ENCODE measurements around the gene KLF2.

KLF2 gene

GRCh38 chr19:16308081-16308480 lies 16.5 kb upstream of the KLF2 start:
- DNase-seq (ENCODE audit: low spot score), result no peak

- DNase-seq (ENCODE audit: low spot score), result no peak
Observed at GRCh38 chr19:16309643-16310042, 15.0 kb upstream of the KLF2 start.

GRCh38 chr19:16315825-16316505 lies 8.7 kb upstream of the KLF2 start:
- DNase-seq (ENCODE audit: low spot score), result no peak

GRCh38 chr19:16316506-16316882 lies 8.1 kb upstream of the KLF2 start:
- DNase-seq (ENCODE audit: low spot score), result no peak

GRCh38 chr19:16319481-16319880 lies 5.1 kb upstream of the KLF2 start:
- no peak for DNase-seq (ENCODE audit: low spot score)

- no peak for DNase-seq (ENCODE audit: low spot score)
Observed at GRCh38 chr19:16320987-16321386, 3.6 kb upstream of the KLF2 start.

GRCh38 chr19:16325161-16325527 lies 518 bp downstream of the KLF2 start:
- no peak for DNase-seq (ENCODE audit: low spot score)

GRCh38 chr19:16325641-16326400 lies 1.2 kb downstream of the KLF2 start:
- DNase-seq (ENCODE audit: low spot score), result no peak

GRCh38 chr19:16326401-16327168 lies 2.0 kb downstream of the KLF2 start:
- DNase-seq (ENCODE audit: low spot score), result no peak

- DNase-seq (ENCODE audit: low spot score), result no peak
Observed at GRCh38 chr19:16327169-16327475, 2.5 kb downstream of the KLF2 start.

- DNase-seq (ENCODE audit: low spot score), result no peak
Observed at GRCh38 chr19:16327501-16327900, 2.9 kb downstream of the KLF2 start.

GRCh38 chr19:16327911-16328823 lies 3.5 kb downstream of the KLF2 start:
- no peak for DNase-seq (ENCODE audit: low spot score)

- DNase-seq (ENCODE audit: low spot score), result no peak
Observed at GRCh38 chr19:16328824-16329482, 4.3 kb downstream of the KLF2 start.

GRCh38 chr19:16330368-16330801 lies 5.8 kb downstream of the KLF2 start:
- DNase-seq (ENCODE audit: low spot score), result peak; percentile 40

- DNase-seq (ENCODE audit: low spot score), result no peak
Observed at GRCh38 chr19:16330806-16331690, 6.4 kb downstream of the KLF2 start.

GRCh38 chr19:16333001-16333586 lies 8.5 kb downstream of the KLF2 start:
- DNase-seq (ENCODE audit: low spot score), result no peak

GRCh38 chr19:16334411-16334810 lies 9.8 kb downstream of the KLF2 start:
- no peak for DNase-seq (ENCODE audit: low spot score)

GRCh38 chr19:16335226-16335625 lies 10.6 kb downstream of the KLF2 start:
- no peak for DNase-seq (ENCODE audit: low spot score)

- no peak for DNase-seq (ENCODE audit: low spot score)
Observed at GRCh38 chr19:16336571-16336970, 11.9 kb downstream of the KLF2 start.

- no peak for DNase-seq (ENCODE audit: low spot score)
Observed at GRCh38 chr19:16337809-16338469, 13.3 kb downstream of the KLF2 start.
